GM21529 (cell line): ENCODE results near the gene ATP5F1C.
"Not testable (repeated sequence)": the region's sequence is repeated elsewhere in the genome, so short reads cannot be mapped to it uniquely, and the experiment has no call there.

Experiments
- ATAC-seq: cut with Tn5 transposase; IDR thresholded peaks from one replicate; pipeline ENCODE4 v1.9.1; 2021; ENCODE audit not compliant: unreplicated experiment

Gene ATP5F1C

GRCh38 chr10:7787857-7788638 is at the start of gene ATP5F1C, which contains the start of gene KIN:
ATP5F1C (plus strand) TSS chr10:7788177; CDS start chr10:7788208, 31 bp downstream.
KIN (minus strand) TSS chr10:7787993; CDS start chr10:7787933, 60 bp downstream.
- peak; percentile 94 for ATAC-seq

- ATAC-seq, result no peak
These were observed 49.2 kb upstream of the ATP5F1C start for GRCh38 chr10:7738536-7739407.

- ATAC-seq, result no peak
These were observed 43.7 kb upstream of the ATP5F1C start for GRCh38 chr10:7744307-7744706.

- ATAC-seq, result not testable (repeated sequence)
These were observed 39.3 kb upstream of the ATP5F1C start for GRCh38 chr10:7748637-7749036.

GRCh38 chr10:7750222-7750621 is 37.8 kb upstream of the ATP5F1C start:
- ATAC-seq, result no peak

GRCh38 chr10:7752251-7752650 is 35.7 kb upstream of the ATP5F1C start:
- no peak for ATAC-seq

GRCh38 chr10:7755103-7755502 is 32.9 kb upstream of the ATP5F1C start:
- no peak for ATAC-seq

- no peak for ATAC-seq
These were observed 31.5 kb upstream of the ATP5F1C start for GRCh38 chr10:7756360-7756992.

GRCh38 chr10:7763929-7764328 is 24.0 kb upstream of the ATP5F1C start:
- no peak for ATAC-seq

GRCh38 chr10:7766241-7766640 is 21.7 kb upstream of the ATP5F1C start:
- no peak for ATAC-seq

- ATAC-seq, result no peak
These were observed 20.8 kb upstream of the ATP5F1C start for GRCh38 chr10:7767209-7767608.

GRCh38 chr10:7768417-7768816 is 19.6 kb upstream of the ATP5F1C start:
- ATAC-seq, result no peak

- ATAC-seq, result no peak
These were observed 13.9 kb upstream of the ATP5F1C start for GRCh38 chr10:7773845-7774801.

GRCh38 chr10:7776777-7777176 is 11.2 kb upstream of the ATP5F1C start:
- ATAC-seq, result no peak

GRCh38 chr10:7782194-7782593 is 5.8 kb upstream of the ATP5F1C start:
- ATAC-seq, result not testable (repeated sequence)

GRCh38 chr10:7786430-7786829 is 1.5 kb upstream of the ATP5F1C start:
- ATAC-seq, result no peak

- peak; percentile 14 for ATAC-seq
These were observed 674 bp upstream of the ATP5F1C start for GRCh38 chr10:7787150-7787856.

GRCh38 chr10:7788639-7789286 is 786 bp downstream of the ATP5F1C start:
- ATAC-seq, result peak; percentile 14

- ATAC-seq, result no peak
These were observed 1.4 kb downstream of the ATP5F1C start for GRCh38 chr10:7789390-7789789.
